ENCODE data around the gene WFDC8.

DNA sequence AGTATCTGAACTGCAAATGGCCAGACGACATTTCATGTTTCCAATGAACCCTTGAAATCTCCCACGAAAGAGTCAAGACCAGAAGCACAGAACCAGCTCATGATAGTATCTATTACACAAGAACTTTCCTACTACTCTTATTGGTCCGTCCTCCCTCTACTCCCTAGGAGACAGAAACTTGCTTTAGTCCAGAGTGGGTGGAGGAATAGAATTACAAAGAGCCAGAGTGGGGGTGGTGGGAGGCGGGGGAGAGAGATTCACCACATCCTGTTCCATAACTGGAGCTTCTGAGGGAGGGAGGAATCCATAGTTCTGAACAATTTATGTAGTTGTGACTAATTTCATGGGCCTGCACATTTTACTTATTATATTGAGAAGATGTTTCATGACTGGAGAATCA, 32.0 kb upstream of the WFDC8 start:
- TF ChIP-seq, protein P1, sequence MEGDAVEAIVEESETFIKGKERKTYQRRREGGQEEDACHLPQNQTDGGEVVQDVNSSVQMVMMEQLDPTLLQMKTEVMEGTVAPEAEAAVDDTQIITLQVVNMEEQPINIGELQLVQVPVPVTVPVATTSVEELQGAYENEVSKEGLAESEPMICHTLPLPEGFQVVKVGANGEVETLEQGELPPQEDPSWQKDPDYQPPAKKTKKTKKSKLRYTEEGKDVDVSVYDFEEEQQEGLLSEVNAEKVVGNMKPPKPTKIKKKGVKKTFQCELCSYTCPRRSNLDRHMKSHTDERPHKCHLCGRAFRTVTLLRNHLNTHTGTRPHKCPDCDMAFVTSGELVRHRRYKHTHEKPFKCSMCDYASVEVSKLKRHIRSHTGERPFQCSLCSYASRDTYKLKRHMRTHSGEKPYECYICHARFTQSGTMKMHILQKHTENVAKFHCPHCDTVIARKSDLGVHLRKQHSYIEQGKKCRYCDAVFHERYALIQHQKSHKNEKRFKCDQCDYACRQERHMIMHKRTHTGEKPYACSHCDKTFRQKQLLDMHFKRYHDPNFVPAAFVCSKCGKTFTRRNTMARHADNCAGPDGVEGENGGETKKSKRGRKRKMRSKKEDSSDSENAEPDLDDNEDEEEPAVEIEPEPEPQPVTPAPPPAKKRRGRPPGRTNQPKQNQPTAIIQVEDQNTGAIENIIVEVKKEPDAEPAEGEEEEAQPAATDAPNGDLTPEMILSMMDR (IDR thresholded peaks at IDR 0.05), result no peak
- TF ChIP-seq EP300 (IDR thresholded peaks at IDR 0.05), result no peak
- no peak for TF ChIP-seq POLR2A (IDR thresholded peaks at IDR 0.05)
